HG02870 (cell line): ENCODE data around the gene M1AP.
"Not testable (repeated sequence)": the region's sequence is repeated elsewhere in the genome, so short reads cannot be mapped to it uniquely, and the experiment has no call there.

ENCODE experiments used
- ATAC-seq: cut with Tn5 transposase; IDR thresholded peaks from one replicate; pipeline ENCODE4 v1.9.1; 2021; ENCODE audit warnings: mild to moderate bottlenecking, moderate library complexity; ENCODE audit not compliant: unreplicated experiment

Gene M1AP

DNA sequence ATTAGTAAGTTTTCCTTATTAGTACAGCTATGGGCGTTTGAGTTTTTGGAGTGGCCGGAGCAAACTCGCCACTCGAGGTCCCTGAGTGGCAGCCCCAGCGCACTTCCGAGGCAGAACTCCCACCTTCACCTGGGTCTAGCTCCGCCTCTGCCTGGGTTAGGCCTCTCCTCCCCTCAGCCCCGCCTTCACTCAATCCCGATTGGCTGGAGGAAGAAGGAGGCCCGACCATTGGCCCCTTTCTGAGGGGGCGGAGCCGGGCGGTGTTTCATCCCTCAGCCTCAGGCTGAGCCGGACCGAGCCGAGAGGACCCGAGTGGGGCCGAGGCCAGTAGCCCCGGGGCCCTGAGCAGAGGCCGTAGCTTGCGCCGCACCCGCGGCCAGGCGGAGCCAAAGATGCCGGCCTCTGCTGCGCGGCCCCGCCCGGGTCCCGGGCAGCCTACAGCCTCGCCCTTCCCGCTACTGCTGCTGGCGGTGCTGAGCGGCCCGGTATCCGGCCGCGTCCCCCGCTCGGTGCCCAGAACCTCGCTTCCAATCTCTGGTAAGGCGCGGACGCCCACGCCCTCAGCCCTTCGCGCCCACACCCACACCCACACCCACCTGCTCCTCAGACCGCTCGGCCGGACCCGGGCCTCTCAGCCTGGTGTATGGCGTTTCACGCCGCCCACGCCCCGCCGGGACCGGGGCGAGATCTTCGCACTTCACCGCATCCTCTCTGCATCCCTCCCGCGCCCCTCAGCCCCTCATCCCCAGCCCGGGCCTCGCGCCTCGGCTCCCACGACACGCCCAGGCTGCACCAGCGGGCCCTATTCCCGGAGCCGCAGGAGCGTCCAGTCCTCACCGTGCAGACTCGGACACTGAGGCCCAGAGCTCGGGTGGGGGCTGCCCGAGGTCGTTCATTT, 6.1 kb upstream of the M1AP start, which contains the start of gene SEMA4F:
SEMA4F (plus strand) TSS at position 263 of the 898 bp plus-strand sequence; CDS start at position 393, 130 bp downstream.
- peak; percentile 99 for ATAC-seq

DNA sequence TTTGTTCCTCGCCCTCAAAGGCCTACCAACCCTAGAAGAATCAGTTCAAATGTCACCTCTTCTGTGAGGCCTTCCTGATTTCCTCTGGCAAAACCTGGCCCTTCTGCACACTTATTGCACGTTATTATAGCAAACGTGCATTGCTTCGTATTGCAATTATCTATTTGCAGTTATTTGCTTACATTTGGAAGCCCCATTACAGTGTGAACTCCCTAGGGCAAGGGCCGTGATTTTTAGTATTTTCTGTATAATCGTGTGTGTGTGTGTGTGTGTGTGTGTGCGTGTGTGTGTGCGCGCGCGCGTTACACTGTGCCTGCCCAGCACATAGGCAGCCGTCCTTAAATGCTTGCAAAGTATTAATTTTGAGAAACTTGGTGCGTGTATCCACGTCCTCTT, 5.5 kb upstream of the M1AP start:
- peak; percentile 20 for ATAC-seq

DNA sequence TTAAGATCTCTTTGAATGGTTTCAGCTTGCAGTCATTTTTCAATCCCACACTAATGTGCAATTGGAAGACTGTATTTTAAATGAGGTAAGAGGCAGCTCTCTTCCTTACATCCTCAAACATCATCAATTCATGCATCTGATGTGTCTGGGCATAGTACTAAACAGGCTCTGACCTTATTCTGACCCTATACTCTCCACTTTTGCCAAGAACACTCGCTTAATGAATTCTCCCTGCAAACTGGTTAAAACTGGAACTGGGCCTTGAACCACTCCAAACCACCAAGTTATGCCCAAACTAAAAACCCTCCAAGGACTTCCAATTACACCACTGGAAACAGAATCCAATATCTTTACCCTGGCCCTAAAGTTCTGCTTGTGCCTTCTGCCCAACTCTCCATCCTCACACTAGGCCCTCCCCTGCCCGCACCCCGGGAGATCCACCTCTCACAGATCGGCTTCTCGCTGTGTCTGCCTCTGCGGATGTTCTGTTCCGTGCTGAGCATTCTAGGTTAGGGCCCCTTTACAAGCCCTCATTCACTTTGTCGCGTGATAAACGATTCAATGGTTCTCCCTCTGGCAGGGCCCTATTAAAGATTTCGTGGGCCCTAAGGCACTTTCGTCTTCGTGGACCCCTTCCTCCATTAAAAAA, 1.2 kb downstream of the M1AP start:
- ATAC-seq = no peak

DNA sequence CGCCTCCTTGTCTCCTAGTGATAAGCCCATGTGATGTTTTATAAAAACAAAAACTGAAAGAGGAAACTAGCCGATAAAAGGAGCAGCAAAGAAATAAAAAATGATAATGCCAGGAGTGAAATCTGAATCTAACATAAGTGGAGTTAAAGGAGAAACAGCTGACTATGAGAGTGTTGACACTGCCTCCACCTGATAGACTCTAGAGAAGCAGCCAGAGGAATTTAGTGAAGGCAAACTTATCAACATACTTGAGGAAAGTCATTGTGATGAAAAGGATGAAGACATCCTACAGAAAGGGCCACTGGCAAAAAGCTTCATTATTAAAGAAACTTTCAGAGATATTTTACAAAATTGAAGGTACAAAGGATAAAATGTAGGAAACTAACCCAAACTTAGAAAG, 1.9 kb downstream of the M1AP start:
- ATAC-seq = no peak

GRCh38 chr2:74645344-74645743, 2.8 kb downstream of the M1AP start:
- no peak for ATAC-seq

DNA sequence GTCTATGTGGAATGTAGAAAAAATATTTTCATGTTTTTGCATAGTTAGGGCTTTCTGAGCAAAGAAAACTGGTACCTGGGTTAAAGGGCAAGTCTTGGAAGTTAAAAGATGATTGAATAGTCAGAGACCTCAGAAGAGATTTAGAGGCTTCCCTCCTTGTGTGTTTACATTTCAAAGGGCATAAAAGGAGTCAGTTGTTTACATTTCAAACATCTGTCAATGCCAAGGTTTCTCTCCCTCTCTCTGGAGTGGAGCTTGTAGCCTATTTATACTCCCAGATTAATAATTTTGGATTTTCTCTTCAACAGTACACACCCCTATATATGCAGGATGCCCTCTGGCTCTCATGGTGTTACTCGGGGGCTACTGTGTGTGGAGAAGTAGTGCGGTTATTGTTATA, 8.6 kb downstream of the M1AP start:
- ATAC-seq = no peak

GRCh38 chr2:74632939-74633312, 15.2 kb downstream of the M1AP start:
- ATAC-seq = no peak

DNA sequence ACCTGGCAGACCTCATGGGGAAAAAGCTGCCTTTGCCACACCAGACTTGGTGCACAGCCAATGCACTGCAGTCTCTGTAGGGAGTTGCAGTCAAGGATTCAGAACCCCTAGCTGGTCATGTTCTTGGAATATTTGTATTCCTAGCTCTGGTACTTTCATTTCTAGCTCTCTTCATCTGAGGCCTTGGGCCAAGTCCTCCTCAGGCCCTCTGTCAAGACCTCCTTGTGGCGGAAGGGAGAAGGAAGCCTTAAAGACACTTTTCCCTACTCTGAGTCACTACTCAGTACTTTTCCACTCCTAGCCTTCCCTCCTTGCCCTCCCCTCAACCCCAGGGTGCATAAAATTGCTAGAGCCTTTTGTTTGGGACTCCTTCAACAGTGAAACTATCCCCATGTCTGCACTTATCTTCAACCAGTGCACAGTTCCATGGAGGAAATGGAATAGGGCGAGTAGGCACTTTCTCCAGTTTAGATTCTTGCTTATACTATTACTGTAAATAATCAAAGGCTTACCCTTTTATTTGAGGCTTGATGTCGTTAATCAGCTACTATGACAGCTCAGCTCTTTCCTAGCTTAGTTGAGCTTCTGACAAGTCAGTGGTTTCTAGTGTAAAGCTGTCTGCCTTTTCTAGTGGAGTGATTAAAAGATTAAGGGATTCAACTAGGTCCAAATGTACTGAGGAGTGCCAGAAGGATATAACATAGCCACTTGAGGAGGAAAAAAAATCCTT, 15.8 kb downstream of the M1AP start:
- no peak for ATAC-seq

- ATAC-seq = not testable (repeated sequence)
These were observed 17.7 kb downstream of the M1AP start for GRCh38 chr2:74630454-74630853.

GRCh38 chr2:74628538-74629105, 19.5 kb downstream of the M1AP start:
- no peak for ATAC-seq

DNA sequence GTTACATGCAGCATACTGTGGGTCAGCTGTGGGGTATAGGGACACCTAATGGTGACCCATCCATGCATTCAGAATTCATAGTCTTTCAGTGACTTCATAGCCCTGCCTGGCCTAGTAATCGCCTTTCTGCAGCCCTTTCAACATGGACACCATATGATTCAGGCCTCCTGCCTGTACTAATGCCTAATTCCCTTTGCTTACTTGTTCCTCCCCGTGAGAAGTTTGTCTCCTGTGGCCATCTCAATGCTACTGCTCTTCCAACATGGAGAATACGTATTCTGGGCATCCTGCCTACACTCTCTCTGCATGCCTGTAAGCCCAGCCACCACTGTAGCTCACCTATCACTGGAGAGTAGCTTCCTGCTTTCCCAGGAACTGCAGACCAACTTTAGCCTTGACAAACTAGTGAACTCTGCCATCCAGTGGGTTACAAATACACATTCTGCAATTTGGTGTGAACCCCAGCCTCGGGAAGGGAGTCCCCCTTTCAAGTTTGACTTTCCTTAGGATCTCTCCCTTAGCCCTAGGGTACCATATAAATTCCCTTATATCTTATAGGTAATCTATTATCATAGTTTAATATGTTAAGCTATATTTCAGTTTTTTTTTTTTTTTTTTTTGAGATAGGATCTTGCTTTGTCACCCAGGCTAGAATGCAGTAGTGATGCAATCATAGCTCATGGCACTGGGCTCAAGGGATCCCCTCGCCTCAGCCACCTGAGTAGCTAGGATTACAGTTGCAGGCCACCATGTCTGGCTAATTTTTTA, 22.3 kb downstream of the M1AP start:
- no peak for ATAC-seq

DNA sequence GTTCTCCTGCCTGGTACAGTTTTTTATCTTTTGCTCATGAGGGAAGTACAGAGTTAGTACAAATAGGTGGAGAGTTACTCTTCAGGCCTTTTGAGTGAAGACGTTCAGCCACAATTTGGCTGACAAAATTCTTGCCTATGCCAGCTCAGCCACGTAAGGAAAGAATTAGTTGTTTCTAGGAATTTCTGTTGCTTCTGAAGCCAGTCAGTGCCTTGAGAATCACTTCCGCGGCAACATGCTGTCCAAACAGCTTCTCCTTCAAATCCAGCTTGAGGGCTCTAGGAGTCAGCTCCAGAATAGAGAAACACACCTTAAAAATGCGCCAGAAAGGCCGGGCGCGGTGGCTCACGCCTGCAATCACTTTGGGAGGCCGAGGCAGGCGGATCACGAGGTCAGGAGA, 27.5 kb downstream of the M1AP start:
- no peak for ATAC-seq

GRCh38 chr2:74619651-74620297, 28.4 kb downstream of the M1AP start:
- no peak for ATAC-seq

- ATAC-seq = no peak
These were observed 29.6 kb downstream of the M1AP start for GRCh38 chr2:74618410-74619083.

DNA sequence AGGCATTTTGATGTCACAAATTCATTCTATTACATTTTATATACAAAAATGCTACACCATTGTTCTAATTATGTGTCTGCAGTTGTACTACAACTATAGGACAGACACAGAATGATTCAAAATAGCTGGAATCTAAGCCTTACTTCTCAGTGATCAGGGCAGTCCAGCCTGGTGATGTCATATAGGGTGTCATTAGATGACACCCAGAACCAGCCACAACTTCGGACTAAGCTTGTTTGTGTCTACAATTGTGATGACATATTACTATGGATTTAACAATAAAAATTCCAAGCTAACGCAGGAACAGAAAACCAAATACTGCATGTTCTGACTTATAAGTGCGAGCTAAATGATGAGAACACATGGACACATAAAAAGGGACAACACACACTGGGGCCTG, 31.0 kb downstream of the M1AP start:
- no peak for ATAC-seq

GRCh38 chr2:74606927-74607326, 41.2 kb downstream of the M1AP start:
- ATAC-seq = no peak

- no peak for ATAC-seq
These were observed 44.7 kb downstream of the M1AP start for GRCh38 chr2:74603282-74604000.

DNA sequence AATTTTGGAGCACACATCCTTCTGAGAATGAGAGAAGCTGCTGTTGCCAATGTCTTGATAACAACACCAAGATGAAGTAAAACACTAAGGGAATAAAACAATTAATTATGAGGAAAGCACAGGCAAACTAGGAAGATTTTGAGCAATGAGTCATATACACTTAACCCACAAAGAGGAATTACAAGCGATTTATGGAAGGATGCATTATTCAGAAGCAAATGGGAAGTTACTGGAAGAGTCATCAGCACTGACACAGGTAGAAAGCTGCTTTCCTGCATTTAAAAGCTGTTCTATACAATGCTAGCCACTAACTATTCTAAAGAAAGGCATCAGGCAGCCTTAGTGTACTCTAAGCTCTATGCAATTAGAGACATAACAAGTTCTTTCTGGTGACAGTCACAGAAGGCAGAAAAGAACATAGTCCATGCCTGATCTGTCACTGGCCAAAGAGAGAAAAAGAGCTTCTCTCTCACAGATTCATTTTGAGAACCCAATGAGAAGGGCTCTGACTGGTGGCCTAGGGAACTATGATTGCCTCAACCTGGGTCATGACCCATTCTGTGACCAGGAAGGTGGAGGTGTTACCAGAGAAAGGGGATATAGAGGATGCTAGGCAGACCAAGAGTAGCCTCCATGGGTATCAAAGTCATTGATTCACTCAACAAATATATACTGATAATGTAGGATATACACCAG, 45.4 kb downstream of the M1AP start:
- no peak for ATAC-seq
